H9 (cell line): ENCODE data around the gene JAK1. TPM values are rescaled to one million over a fixed set of nuclear protein-coding genes. Genes with fewer than 3 reads are reported as not detected.

Source experiments
- DNase-seq: peaks from one replicate; pipeline ENCODE4 v3.0.0-alpha.2; 2017
- H2AFZ ChIP-seq: one replicate; pipeline ENCODE4 v1.6.1; 2013; ENCODE audit warnings: mild to moderate bottlenecking, low read length, control low read depth, moderate library complexity
- H2AK5ac ChIP-seq: 2 replicates; pipeline ENCODE4 v1.6.1; 2013; ENCODE audit warnings: low read length, control low read depth, mixed read lengths; ENCODE audit not compliant: insufficient read length
- H2BK120ac ChIP-seq: one replicate; pipeline ENCODE4 v1.6.1; 2013; ENCODE audit warnings: low read depth, mild to moderate bottlenecking, low read length, control low read depth, inconsistent platforms; ENCODE audit not compliant: poor library complexity, severe bottlenecking
- H2BK12ac ChIP-seq: 2 replicates; pipeline ENCODE4 v1.6.1; 2013; ENCODE audit warnings: low read length, control low read depth, mixed read lengths, low read depth; ENCODE audit not compliant: insufficient read length
- H2BK15ac ChIP-seq: 2 replicates; pipeline ENCODE4 v1.6.1; 2013; ENCODE audit warnings: low read depth, low read length, control low read depth
- H2BK20ac ChIP-seq: one replicate; pipeline ENCODE4 v1.6.1; 2013; ENCODE audit warnings: low read depth, mild to moderate bottlenecking, low read length, control low read depth, inconsistent platforms; ENCODE audit not compliant: poor library complexity, severe bottlenecking
- H2BK5ac ChIP-seq: 2 replicates; pipeline ENCODE4 v1.6.1; 2013; ENCODE audit warnings: low read length, control low read depth, mixed read lengths; ENCODE audit not compliant: insufficient read length
- H3K14ac ChIP-seq: 2 replicates; pipeline ENCODE4 v1.6.1; 2013; ENCODE audit warnings: low read length, control low read depth; ENCODE audit not compliant: insufficient read depth
- H3K18ac ChIP-seq: 2 replicates; pipeline ENCODE4 v1.6.1; 2013; ENCODE audit warnings: low read depth, mild to moderate bottlenecking, mixed read lengths, low read length, control low read depth; ENCODE audit not compliant: insufficient read length
- H3K23ac ChIP-seq: 2 replicates; pipeline ENCODE4 v1.6.1; 2013; ENCODE audit warnings: low read length, control low read depth, mixed read lengths, low read depth; ENCODE audit not compliant: insufficient read length
- H3K23me2 ChIP-seq: 2 replicates; pipeline ENCODE4 v1.6.1; 2013; ENCODE audit warnings: low read depth, mild to moderate bottlenecking, mixed read lengths, low read length, control low read depth; ENCODE audit not compliant: insufficient read length, poor library complexity, severe bottlenecking
- H3K27ac ChIP-seq: 2 replicates; pipeline ENCODE4 v1.5.1; 2013; ENCODE audit warnings: low read length, control low read depth, mixed read lengths, low read depth; ENCODE audit not compliant: insufficient read length
- H3K27me3 ChIP-seq: 2 replicates; pipeline ENCODE4 v1.6.1; 2013; ENCODE audit warnings: low read length, control low read depth, inconsistent platforms; ENCODE audit not compliant: insufficient read depth
- H3K4ac ChIP-seq: 2 replicates; pipeline ENCODE4 v1.6.1; 2013; ENCODE audit warnings: low read depth, mild to moderate bottlenecking, control low read depth, inconsistent platforms, low read length, moderate library complexity
- H3K4me1 ChIP-seq: 2 replicates; pipeline ENCODE4 v1.6.1; 2013; ENCODE audit warnings: low read length, control low read depth, inconsistent platforms; ENCODE audit not compliant: insufficient read depth
- H3K4me2 ChIP-seq: 2 replicates; pipeline ENCODE4 v1.6.1; 2013; ENCODE audit warnings: low read length, control low read depth, mixed read lengths; ENCODE audit not compliant: insufficient read length, insufficient read depth
- H3K56ac ChIP-seq: 2 replicates; pipeline ENCODE4 v1.6.1; 2013; ENCODE audit warnings: low read depth, mild to moderate bottlenecking, mixed read lengths, low read length, control low read depth; ENCODE audit not compliant: insufficient read length
- H3K79me1 ChIP-seq: 2 replicates; pipeline ENCODE4 v1.6.1; 2013; ENCODE audit warnings: low read depth, mild to moderate bottlenecking, moderate library complexity, low read length, control low read depth, inconsistent platforms; ENCODE audit not compliant: insufficient read depth, poor library complexity, severe bottlenecking
- H3K79me2 ChIP-seq: 2 replicates; pipeline ENCODE4 v1.6.1; 2013; ENCODE audit warnings: low read length, control low read depth, inconsistent platforms; ENCODE audit not compliant: insufficient read depth
- H3K9ac ChIP-seq: 2 replicates; pipeline ENCODE4 v1.6.1; 2013; ENCODE audit warnings: low read length, control low read depth, mixed read lengths; ENCODE audit not compliant: insufficient read length; ENCODE audit errors: extremely low read depth
- H3K9me3 ChIP-seq: one replicate; pipeline ENCODE4 v1.6.1; 2013; ENCODE audit warnings: low read depth, low read length, inconsistent platforms; ENCODE audit not compliant: control insufficient read depth
- H3T11ph ChIP-seq: one replicate; pipeline ENCODE4 v1.6.1; 2013; ENCODE audit warnings: mild to moderate bottlenecking, low read length, control low read depth, inconsistent platforms
- H4K20me1 ChIP-seq: one replicate; pipeline ENCODE4 v1.6.1; 2013; ENCODE audit not compliant: control insufficient read depth, insufficient read length, insufficient read depth
- H4K5ac ChIP-seq: 2 replicates; pipeline ENCODE4 v1.6.1; 2013; ENCODE audit warnings: low read depth, mild to moderate bottlenecking, mixed read lengths, low read length, control low read depth; ENCODE audit not compliant: insufficient read length
- H4K8ac ChIP-seq: replicated peaks from 2 replicates; pipeline ENCODE4 v1.6.1; 2013; ENCODE audit warnings: low read length, control low read depth, mixed read lengths, low read depth; ENCODE audit not compliant: insufficient read length
- H4K91ac ChIP-seq: 2 replicates; pipeline ENCODE4 v1.6.1; 2013; ENCODE audit warnings: low read depth, mild to moderate bottlenecking, moderate library complexity, mixed read lengths, low read length, control low read depth; ENCODE audit not compliant: insufficient read length
- H3K27ac Mint-ChIP-seq, 3 experiments: 2 replicates in 2 of 3; 3 replicates in 1 of 3; pipeline ENCODE4 v1.8.0; 2020 to 2021; ENCODE audit warnings: mixed read lengths in 3 of 3, mild to moderate bottlenecking in 1 of 3, moderate library complexity in 1 of 3
- H3K27me3 Mint-ChIP-seq: 2 replicates; pipeline ENCODE4 v1.8.0; 2021; ENCODE audit warnings: low read depth, mild to moderate bottlenecking, moderate library complexity, mixed read lengths
- H3K36me3 Mint-ChIP-seq, 3 experiments: 2 replicates in 2 of 3; 3 replicates in 1 of 3; pipeline ENCODE4 v1.8.0; 2020 to 2021; ENCODE audit warnings: low read depth in 3 of 3, mixed read lengths in 3 of 3; ENCODE audit not compliant: insufficient read depth in 1 of 3
- H3K4me1 Mint-ChIP-seq, 2 experiments: 2 replicates each; pipeline ENCODE4 v1.8.0; 2020; ENCODE audit warnings: mixed read lengths in 2 of 2
- H3K4me3 Mint-ChIP-seq, 2 experiments: 2 replicates in 1 of 2; 3 replicates in 1 of 2; pipeline ENCODE4 v1.8.0; 2020 to 2021; ENCODE audit warnings: mild to moderate bottlenecking in 2 of 2, mixed read lengths in 2 of 2, moderate library complexity in 1 of 2
- H3K9me3 Mint-ChIP-seq, 2 experiments: 2 replicates in 1 of 2; 3 replicates in 1 of 2; pipeline ENCODE4 v1.8.0; 2020; ENCODE audit warnings: mild to moderate bottlenecking in 2 of 2, mixed read lengths in 2 of 2, moderate library complexity in 1 of 2
- CTCF ChIP-seq: fragments of 200-600 bp; sonication (generic); conservative IDR thresholded peaks from 3 replicates; pipeline ENCODE4 v1.8.0; 2021; ENCODE audit warnings: antibody characterized with exemption, mild to moderate bottlenecking
- WGBS: extraction: QIAGEN DNeasy Blood & Tissue Kit; methylation state at CpG from one replicate; pipeline ENCODE4 v1.1.7; 2013; ENCODE audit warnings: missing lambda C conversion rate, low lambda C conversion rate, mixed read lengths; ENCODE audit not compliant: insufficient read length; ENCODE audit errors: extremely low coverage; 5-methylcytosine and 5-hydroxymethylcytosine counted together
- total RNA-seq: library from RNA; stranded (reverse); gene quantifications from 2 replicates; pipeline ENCODE4 v1.2.1, GENCODE V29; 2021

The JAK1 gene
- total RNA-seq, 1 experiment from 2014 or later: 12.8 TPM

GRCh38 chr1:64912191-64912590 is 54.2 kb downstream of the JAK1 start:
- H3K9ac ChIP-seq: no peak overlapping the region
- H4K91ac ChIP-seq: no peak overlapping the region
- H3K27me3 Mint-ChIP-seq: peaks cover 2% of the 10 kb centered on the region; the same call in 1 of the 2 replicates
- no peak overlapping the region for H3K27ac ChIP-seq
- H3K9me3 ChIP-seq: no peaks in the 10 kb centered on the region
- DNase-seq: no peak
- H3K79me2 ChIP-seq: 0 out of 2 replicates have a peak, but pooled peaks cover 2% of the 10 kb centered on the region
- no peak overlapping the region for H2AK5ac ChIP-seq
- no peak overlapping the region for H3K14ac ChIP-seq
- no peaks in the 10 kb centered on the region for H3K9me3 Mint-ChIP-seq
- no peak for TF ChIP-seq CTCF
- H3K36me3 Mint-ChIP-seq: no peaks in the 10 kb centered on the region
- no peak overlapping the region for H3K56ac ChIP-seq
- no peak overlapping the region for H3T11ph ChIP-seq
- H2BK120ac ChIP-seq: no peak overlapping the region
- H3K4me2 ChIP-seq: no peak overlapping the region
- H3K4ac ChIP-seq: no peak overlapping the region
- no peak overlapping the region for H3K27ac Mint-ChIP-seq
- no peak overlapping the region for H4K8ac ChIP-seq
- no peaks in the 10 kb centered on the region for H3K79me1 ChIP-seq
- H3K27me3 ChIP-seq: no peaks in the 10 kb centered on the region
- peaks cover under 1% of the 10 kb centered on the region; the same call in 1 of the 2 replicates for H3K4me1 ChIP-seq
- H3K23ac ChIP-seq: no peak overlapping the region
- WGBS: no CpG with 5 or more reads among the region's 2 CpGs
- no peak overlapping the region for H2BK20ac ChIP-seq
- no peaks in the 10 kb centered on the region for H3K23me2 ChIP-seq
- no peaks in the 10 kb centered on the region for H4K20me1 ChIP-seq
- no peak overlapping the region for H4K5ac ChIP-seq
- peaks cover 12 to 16% of the 10 kb centered on the region in 2 experiments for H3K4me1 Mint-ChIP-seq
- no peak overlapping the region for H2BK15ac ChIP-seq
- H3K4me3 Mint-ChIP-seq: no peak overlapping the region
- H2AFZ ChIP-seq: no peak overlapping the region
- H3K18ac ChIP-seq: no peak overlapping the region
- H2BK5ac ChIP-seq: no peak overlapping the region
- no peak overlapping the region for H2BK12ac ChIP-seq
